Measurements from ENCODE around the gene PPP1R1C.

Gene PPP1R1C

GRCh38 chr2:182064019-182064778, 78.5 kb downstream of the PPP1R1C start:
- DNase-seq: no peak

- no peak for DNase-seq
Measured at GRCh38 chr2:182066400-182067087, 80.9 kb downstream of the PPP1R1C start.

DNA sequence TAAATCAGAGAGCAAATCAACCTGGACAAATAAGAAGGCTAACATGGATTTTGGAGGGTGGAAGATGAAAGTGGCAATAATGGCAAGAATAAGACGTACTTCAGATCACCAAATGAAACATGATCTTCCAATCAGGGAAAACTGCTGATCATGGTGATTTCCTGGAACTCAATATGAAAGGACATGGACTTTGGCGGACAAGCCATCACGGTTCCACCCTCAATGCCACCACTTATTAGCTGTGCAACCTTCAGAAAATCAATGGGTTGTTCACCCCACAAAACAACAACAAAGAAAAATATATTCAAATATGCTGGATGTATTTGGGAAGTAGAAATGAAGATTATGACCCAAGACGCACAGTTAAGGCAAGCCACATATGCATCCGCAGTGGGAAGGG, 81.7 kb downstream of the PPP1R1C start:
- DNase-seq: no peak

GRCh38 chr2:182068811-182069210, 83.2 kb downstream of the PPP1R1C start:
- no peak for DNase-seq

- DNase-seq: no peak
Measured at GRCh38 chr2:182069416-182069815, 83.8 kb downstream of the PPP1R1C start.

DNA sequence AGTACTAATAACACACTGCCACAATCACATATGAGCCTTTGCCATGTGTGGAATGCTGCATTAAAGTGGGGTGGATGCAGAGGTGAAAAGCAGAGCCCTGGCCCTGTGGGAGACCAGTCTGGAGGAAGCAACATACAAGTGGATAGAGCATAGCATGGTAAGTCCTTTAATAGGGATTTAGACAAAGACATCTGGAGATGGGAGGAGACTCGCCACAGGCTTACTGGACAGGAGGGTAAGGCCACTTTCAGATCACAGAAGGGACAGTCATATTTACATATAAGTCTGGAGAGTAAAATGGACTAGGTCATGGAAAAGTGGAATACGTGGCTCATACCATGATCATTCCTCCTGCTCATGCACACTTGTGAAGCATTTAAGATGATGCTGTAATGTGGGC, 84.3 kb downstream of the PPP1R1C start:
- DNase-seq: no peak

DNA sequence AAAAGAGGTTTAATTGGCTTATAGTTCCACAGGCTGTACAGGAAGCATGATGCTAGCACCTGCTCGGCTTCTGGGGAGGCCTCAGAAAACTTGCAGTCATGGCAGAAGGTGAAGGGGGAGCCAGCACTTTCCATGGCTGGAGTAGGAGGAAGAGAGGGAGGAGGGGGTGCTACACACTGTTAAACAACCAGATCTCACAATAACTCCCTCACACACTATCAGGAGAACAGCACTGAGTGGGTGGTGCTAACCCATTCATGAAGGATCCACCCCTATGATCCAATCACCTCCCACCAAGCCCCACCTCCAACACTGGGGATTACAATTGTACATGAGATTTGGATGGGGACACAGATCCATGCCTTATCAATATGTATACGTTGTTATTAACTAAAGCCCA, 85.1 kb downstream of the PPP1R1C start:
- no peak for DNase-seq

DNA sequence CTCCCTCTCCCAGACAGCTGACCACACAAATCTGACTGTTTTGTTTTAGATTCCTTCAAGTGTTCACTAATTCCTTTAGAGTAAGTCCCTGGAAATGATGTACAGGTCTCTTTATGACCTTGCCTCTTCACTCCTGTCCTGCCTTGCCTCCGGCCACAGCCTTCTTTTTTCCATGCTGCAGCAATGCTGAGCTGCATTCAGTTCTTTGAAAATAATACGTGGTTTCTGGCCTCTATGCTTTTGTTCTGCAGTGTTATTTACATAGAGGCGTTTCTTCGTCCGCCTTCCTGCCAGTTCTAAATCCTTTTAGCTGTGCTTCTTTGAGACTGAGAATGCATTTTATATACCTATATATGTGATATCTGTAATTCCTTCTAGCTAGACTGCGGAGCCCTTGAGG, 87.2 kb downstream of the PPP1R1C start:
- DNase-seq: no peak

- no peak for DNase-seq
Measured at GRCh38 chr2:182073613-182074012, 88.0 kb downstream of the PPP1R1C start.

- no peak for DNase-seq
Measured at GRCh38 chr2:182077023-182077422, 91.4 kb downstream of the PPP1R1C start.

- peak; percentile 3 to 81 for DNase-seq
Measured at GRCh38 chr2:182077448-182078142, 91.9 kb downstream of the PPP1R1C start.

DNA sequence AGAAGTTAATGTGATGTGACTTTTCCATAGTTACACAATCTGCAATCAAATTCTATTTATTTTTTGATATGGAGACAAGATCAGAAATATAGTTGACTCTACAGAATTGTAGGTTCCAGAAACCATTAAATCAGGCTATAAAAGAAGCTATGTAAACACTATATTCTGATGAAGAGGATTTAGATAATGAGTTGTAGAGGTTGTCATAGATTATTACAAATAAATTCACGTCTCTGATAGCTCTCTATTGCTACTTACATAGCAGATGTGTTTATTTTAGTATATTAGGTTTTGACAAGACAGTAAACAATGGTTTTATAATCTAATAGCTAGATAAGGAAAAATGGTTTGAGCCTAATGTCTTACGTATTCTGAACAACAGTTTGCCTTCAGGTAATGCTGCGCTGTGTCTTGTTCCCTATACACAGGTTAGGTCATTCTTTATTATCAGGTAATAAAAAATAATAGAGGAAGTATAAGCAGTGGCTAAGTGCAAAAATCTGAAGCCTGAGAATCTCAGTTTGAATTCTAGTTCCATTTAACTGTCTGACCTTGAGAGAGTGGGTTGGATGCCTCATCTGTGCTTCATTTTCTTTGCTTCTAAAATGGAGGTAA, 93.4 kb downstream of the PPP1R1C start:
- no peak for DNase-seq

DNA sequence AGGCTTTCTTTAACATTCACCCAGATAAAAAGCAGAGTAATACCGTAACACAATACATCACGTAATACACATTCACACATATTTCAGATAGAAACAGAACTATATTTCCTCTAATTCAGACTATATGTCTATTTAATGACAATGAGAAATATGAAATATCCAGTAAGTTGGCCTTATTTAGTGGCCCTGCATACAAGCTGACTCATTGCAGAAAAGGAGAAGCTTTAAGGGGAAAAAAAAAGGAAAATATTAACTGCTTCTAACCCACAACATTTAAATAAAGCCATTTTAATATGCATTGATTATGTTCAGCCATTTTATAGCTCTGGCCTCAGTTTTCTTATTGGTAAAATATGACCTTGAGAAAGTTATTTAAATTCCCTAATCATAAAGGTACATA, 94.8 kb downstream of the PPP1R1C start:
- no peak for DNase-seq

- DNase-seq: no peak
Measured at GRCh38 chr2:182081602-182082260, 96.1 kb downstream of the PPP1R1C start.

GRCh38 chr2:182088681-182089320, 103.1 kb downstream of the PPP1R1C start:
- no peak for DNase-seq

DNA sequence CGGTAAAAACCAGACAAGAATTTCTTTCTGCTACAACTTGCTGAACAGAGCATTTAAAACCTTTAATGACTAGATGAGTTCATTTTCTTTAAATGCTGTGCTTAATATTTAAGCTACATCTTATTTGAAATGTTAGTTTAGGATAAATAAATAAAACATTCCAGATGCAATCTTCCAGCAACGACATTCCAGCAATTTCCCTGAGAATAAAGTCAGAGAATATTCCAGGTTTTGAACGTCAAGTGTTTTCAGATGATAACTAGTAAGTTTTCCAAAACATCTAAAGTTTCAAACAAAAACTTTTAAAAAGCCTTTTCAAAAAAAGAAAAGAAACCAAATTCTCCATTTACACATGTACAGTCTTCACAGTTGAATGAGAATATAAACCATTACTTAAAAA, 104.8 kb downstream of the PPP1R1C start:
- DNase-seq: no peak

- DNase-seq: no peak
Measured at GRCh38 chr2:182097571-182098164, 112.0 kb downstream of the PPP1R1C start.

- DNase-seq: no peak
Measured at GRCh38 chr2:182098648-182099047, 113.0 kb downstream of the PPP1R1C start.

- DNase-seq: no peak
Measured at GRCh38 chr2:182101263-182101662, 115.6 kb downstream of the PPP1R1C start.

DNA sequence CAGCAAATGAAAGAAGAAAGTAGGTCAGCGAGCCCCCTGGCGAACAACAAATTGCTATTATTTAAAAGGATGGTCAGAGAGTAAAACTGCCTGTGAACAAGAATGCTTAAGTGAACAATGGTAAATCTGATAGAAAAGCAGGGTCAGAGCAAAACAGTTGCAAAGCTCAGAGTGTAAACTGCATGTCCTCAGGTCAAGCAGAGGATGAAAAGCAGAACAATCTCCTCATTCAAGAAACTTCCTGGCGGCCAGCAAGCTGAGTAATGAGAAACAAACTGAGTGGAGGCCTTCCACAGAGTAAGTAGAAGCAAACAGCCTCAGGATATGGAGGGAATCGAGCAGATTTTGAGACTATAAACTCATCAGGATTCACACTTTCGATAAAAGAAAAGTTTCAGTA, 117.9 kb downstream of the PPP1R1C start:
- DNase-seq: no peak

- DNase-seq: no peak
Measured at GRCh38 chr2:182110347-182110746, 124.7 kb downstream of the PPP1R1C start.

GRCh38 chr2:182113334-182113733, 127.7 kb downstream of the PPP1R1C start:
- DNase-seq: peak in 1 of 2 donors; percentile 37
